HUES64 (cell line): ENCODE data around the gene B9D1.

Experiments
- H3K27ac ChIP-seq: 2 replicates; pipeline ENCODE4 v1.7.0; 2013; ENCODE audit warnings: low read depth, low read length, inconsistent platforms
- H3K27me3 ChIP-seq: 2 replicates; pipeline ENCODE4 v1.6.1; 2013; ENCODE audit warnings: mild to moderate bottlenecking, low read length; ENCODE audit not compliant: insufficient read depth
- H3K36me3 ChIP-seq: 2 replicates; pipeline ENCODE4 v1.6.1; 2013; ENCODE audit warnings: mild to moderate bottlenecking, low read length; ENCODE audit not compliant: insufficient read depth
- H3K4me1 ChIP-seq: 2 replicates; pipeline ENCODE4 v1.6.1; 2013; ENCODE audit warnings: mild to moderate bottlenecking, low read length, moderate library complexity; ENCODE audit not compliant: insufficient read depth
- H3K4me3 ChIP-seq: 2 replicates; pipeline ENCODE4 v1.5.1; 2013; ENCODE audit warnings: mild to moderate bottlenecking, low read length, moderate library complexity
- H3K9ac ChIP-seq: 2 replicates; pipeline ENCODE4 v1.6.1; 2013; ENCODE audit warnings: mild to moderate bottlenecking, low read depth, low read length
- H3K9me3 ChIP-seq: 2 replicates; pipeline ENCODE4 v1.6.1; 2013; ENCODE audit warnings: low read depth, low read length; ENCODE audit not compliant: insufficient read depth
- WGBS: fragments of 150-250, 120-280 bp; methylation state at CpG from one replicate; pipeline ENCODE4 v1.1.7; 2013; ENCODE audit warnings: missing lambda C conversion rate; 5-methylcytosine and 5-hydroxymethylcytosine counted together

B9D1 gene

DNA sequence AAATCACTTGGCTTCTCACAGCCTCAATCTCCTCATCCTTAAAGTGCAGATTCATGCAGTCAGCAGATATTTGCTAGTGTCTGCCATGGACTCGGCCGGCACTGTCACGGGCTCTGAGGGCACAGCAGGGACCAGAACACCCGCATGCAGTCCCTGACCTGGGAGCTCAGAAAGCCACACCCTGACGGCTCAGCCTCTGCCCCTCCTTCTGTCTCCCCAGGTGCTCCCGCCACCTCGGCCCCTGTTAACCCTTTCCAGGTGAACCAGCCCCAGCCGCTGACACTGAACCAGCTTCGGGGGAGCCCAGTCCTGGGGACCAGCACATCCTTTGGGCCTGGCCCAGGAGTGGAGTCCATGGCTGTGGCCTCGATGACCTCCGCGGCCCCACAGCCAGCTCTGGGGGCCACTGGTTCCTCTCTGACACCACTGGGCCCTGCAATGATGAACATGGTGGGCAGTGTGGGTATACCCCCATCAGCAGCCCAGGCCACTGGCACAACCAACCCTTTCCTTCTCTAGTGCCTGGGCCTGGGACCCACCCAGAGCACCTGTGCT is 28.7 kb downstream of the B9D1 start:
- peaks cover 16% of the 10 kb centered on the region for H3K36me3 ChIP-seq
- H3K27me3 ChIP-seq: no peaks in the 10 kb centered on the region
- 77% methylated on average over 12 of the region's 12 CpGs for WGBS
- no peak overlapping the region for H3K4me3 ChIP-seq
- H3K4me1 ChIP-seq: peaks cover 7% of the 10 kb centered on the region
- no peaks in the 10 kb centered on the region for H3K9me3 ChIP-seq
- no peak overlapping the region for H3K9ac ChIP-seq
- H3K27ac ChIP-seq: no peak overlapping the region

DNA sequence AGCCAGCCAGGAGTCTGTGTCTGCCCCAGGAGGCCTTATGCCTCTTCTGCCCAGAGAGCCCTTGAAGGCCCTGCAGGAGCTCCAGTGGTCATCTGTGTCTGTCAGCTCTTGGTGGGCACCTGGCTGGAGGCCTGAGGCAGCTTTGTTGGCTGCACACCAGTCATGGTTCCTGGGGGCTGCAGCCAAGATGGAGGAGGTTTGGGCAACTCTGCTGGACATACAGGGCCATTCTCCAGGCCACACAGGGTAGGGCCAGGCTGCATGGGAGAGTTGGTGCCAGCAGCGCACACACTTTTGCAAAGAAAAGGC is 29.4 kb downstream of the B9D1 start:
- H3K9ac ChIP-seq: no peak overlapping the region
- H3K27ac ChIP-seq: no peak overlapping the region
- WGBS: 94% methylated on average over 1 of the region's 1 CpG
- no peak overlapping the region for H3K4me3 ChIP-seq
- H3K9me3 ChIP-seq: no peaks in the 10 kb centered on the region
- H3K4me1 ChIP-seq: no peaks in the 10 kb centered on the region; the same call in 1 of the 2 replicates
- H3K36me3 ChIP-seq: peaks cover 16% of the 10 kb centered on the region
- H3K27me3 ChIP-seq: no peaks in the 10 kb centered on the region

DNA sequence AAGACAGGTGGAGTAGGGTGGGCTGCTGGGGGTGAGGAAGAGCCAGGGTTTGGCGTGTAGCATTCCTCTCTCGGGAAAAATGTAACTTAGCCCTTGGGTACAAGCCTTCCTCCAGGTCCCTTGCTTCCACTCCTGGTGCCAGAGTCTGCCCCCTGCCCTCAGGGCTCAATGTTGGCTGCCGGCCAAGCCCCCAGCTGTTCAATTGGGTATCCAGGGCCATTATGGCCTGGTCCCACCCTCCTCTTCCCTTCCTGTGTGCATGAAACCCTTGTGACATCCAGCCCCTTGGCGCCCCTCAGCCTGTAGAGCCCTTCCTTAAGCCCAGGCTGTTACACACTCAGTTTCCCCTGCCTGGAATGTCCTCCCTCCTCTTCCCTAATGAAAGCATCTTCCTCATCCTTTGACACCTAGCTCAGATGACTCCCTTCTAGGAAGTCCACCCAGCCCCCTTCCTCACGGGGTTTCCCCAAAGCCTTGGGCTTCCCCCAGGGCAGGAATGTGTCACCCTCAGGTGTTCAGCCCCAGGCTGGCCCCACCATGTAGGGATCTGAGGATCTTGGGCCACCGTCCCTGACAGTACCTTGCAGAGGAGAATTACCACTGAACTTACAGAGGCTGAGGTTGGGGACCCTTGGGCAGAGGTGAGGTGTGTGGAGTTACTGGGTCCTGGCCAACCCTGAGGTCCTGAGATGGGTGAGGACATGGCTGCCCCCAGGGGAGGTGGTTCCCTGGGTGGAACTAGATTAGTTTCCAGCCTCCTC is 30.0 kb downstream of the B9D1 start:
- no peaks in the 10 kb centered on the region; the same call in 1 of the 2 replicates for H3K4me1 ChIP-seq
- H3K9ac ChIP-seq: no peak overlapping the region
- H3K27ac ChIP-seq: no peak overlapping the region
- H3K9me3 ChIP-seq: no peaks in the 10 kb centered on the region
- no peak overlapping the region for H3K4me3 ChIP-seq
- WGBS: 90% methylated on average over 6 of the region's 6 CpGs
- H3K27me3 ChIP-seq: no peaks in the 10 kb centered on the region
- peaks cover 16% of the 10 kb centered on the region for H3K36me3 ChIP-seq

DNA sequence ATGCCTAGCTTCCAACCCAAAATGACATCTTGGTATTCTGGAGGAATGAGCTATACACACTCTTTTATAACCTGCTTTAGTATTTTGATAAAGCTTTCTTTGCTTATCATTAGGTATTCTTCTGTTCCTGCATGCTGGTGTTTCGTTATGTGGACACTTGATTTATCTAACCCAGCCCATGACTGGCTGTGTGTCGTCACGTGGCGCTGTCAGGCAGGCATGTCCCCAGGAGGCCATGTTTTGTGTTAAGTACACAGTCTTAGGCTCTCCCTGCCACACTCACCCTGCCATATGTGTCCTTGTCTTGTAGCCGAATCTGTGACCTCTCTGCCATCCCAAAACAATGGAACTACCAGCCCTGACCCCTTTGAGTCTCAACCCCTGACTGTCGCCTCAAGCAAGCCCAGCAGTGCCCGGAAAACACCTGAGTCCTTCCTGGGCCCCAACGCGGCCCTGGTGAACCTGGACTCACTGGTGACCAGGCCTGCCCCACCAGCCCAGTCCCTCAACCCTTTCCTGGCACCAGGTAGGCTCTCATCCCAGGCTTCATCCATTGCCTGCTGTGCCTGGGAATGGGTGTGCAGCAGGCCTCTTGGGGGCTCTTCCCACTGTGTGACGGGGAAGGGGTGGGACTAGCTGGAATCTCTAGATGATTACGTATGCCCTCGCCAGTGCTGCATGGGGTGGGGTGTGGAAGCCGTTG is 30.8 kb downstream of the B9D1 start:
- H3K27me3 ChIP-seq: no peaks in the 10 kb centered on the region
- H3K36me3 ChIP-seq: peaks cover 16% of the 10 kb centered on the region
- H3K4me3 ChIP-seq: no peak overlapping the region
- H3K9ac ChIP-seq: no peak overlapping the region
- H3K9me3 ChIP-seq: no peaks in the 10 kb centered on the region
- WGBS: 94% methylated on average over 13 of the region's 13 CpGs
- H3K27ac ChIP-seq: no peak overlapping the region
- no peaks in the 10 kb centered on the region for H3K4me1 ChIP-seq

GRCh38 chr17:19331134-19331533 is 31.4 kb downstream of the B9D1 start:
- no peak overlapping the region for H3K27ac ChIP-seq
- no peak overlapping the region for H3K4me3 ChIP-seq
- no peaks in the 10 kb centered on the region for H3K27me3 ChIP-seq
- H3K36me3 ChIP-seq: peaks cover 16% of the 10 kb centered on the region
- no peaks in the 10 kb centered on the region for H3K9me3 ChIP-seq
- no peaks in the 10 kb centered on the region for H3K4me1 ChIP-seq
- 84% methylated on average over 4 of the region's 4 CpGs for WGBS
- no peak overlapping the region for H3K9ac ChIP-seq

DNA sequence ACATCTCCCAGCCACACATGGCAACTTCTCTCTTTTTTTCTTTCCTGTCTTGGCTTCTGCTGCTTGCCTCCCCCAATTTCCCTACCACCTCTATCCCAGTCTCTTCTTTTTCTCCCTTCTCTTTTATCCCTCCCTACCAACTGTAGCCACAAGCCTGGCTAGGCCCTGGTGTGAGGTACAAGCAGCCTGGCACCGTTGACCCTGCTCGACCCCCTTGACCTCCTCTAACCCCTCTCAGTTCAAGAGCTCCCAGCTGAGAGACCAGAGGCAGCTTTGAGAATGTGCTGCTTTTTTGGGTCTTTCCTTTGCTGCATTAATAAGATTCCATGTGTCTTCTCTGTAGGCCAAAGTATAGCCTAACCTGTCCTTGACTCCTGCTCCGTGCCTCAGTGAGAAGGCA is 32.3 kb downstream of the B9D1 start:
- Histone ChIP-seq H3K4me3 (no peak overlapping the region), H3K4me1 (no peaks in the 10 kb centered on the region), H3K27ac (no peak overlapping the region), H3K9me3 (peaks cover 7% of the 10 kb centered on the region; the same call in 1 of the 2 replicates), H3K36me3 (peaks cover 16% of the 10 kb centered on the region), H3K9ac (no peak overlapping the region), H3K27me3 (no peaks in the 10 kb centered on the region)
- WGBS: 84% methylated on average over 3 of the region's 3 CpGs

DNA sequence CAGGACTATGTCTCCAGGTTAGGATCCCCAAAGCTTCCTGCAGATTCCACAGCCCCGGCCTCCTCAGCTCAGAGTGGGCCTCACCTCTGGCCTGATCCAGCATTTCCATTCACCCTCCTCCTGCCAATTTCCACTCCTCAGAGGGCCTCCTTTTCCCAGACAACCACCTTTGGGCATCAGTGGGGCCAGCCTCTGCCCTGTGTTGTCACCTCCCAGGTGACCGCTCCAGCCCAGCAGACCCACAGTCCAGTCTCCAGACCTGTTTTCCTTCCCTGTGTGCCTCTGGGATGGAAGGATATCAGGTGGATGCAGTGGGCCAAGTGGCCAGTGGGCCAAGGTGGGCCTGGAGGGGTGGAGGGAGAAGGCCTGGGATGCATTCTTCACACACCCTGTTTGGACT is 32.7 kb downstream of the B9D1 start:
- H3K27ac ChIP-seq: no peak overlapping the region
- no peak overlapping the region for H3K4me3 ChIP-seq
- H3K36me3 ChIP-seq: peaks cover 20% of the 10 kb centered on the region
- H3K4me1 ChIP-seq: no peaks in the 10 kb centered on the region
- H3K9ac ChIP-seq: no peak overlapping the region
- WGBS: 95% methylated on average over 2 of the region's 2 CpGs
- peaks cover 12% of the 10 kb centered on the region; the same call in 1 of the 2 replicates for H3K9me3 ChIP-seq
- H3K27me3 ChIP-seq: no peaks in the 10 kb centered on the region

DNA sequence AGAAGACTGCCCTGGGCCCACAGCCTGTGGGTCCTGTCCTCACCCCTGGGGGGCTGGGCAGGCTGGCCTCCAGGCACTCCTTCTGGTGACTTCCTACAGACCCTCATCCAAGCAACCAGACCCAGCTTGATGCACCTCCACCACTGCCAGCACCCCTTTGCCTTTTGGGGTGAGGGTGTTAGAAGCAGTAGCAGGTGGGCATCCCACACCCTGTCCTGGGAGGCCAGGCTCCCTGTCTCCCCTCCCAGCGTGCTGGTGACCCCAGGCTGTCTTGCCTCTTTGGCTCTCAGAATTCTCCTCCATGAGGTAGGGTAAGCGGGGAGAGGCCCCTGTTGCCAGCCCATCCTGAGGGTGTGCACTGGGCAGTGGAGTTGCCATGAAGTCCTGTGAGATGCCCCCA is 33.4 kb downstream of the B9D1 start:
- H3K4me3 ChIP-seq: no peak overlapping the region
- no peak overlapping the region for H3K27ac ChIP-seq
- no peaks in the 10 kb centered on the region for H3K4me1 ChIP-seq
- no peak overlapping the region for H3K9ac ChIP-seq
- H3K36me3 ChIP-seq: peaks cover 23% of the 10 kb centered on the region
- WGBS: 91% methylated on average over 2 of the region's 2 CpGs
- H3K27me3 ChIP-seq: no peaks in the 10 kb centered on the region
- peaks cover 14% of the 10 kb centered on the region; the same call in 1 of the 2 replicates for H3K9me3 ChIP-seq

DNA sequence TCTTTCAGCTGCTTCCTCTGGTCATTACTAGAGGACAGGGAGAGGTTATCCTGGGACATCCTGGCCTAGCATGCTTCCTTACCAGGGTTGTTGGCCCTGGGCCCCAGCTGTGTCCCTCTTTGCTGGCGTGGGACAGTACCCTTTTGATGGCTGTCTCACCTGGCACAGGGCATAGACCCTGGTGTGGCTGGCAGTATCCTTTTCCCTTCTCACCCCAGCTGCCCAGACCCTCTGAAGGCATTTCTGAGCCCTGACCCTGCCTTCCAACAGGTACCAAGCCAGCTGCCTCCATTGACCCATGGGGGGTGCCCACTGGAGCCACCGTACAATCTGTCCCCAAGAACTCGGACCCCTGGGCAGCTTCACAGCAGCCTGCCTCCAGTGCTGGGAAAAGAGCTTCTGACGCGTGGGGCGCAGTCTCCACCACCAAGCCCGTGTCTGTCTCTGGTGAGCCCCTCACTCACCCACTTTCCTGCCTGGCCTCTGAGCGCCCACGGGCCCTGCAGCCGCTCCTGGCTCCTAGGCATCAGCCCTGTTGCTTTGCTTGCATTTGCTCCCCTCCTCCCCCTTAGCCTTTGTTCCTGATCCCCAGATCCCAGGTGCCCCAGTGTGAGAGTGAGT is 34.0 kb downstream of the B9D1 start:
- Histone ChIP-seq H3K27ac (no peak overlapping the region), H3K4me3 (no peak overlapping the region), H3K4me1 (no peaks in the 10 kb centered on the region), H3K9ac (no peak overlapping the region), H3K36me3 (peaks cover 25% of the 10 kb centered on the region), H3K27me3 (no peaks in the 10 kb centered on the region), H3K9me3 (peaks cover 14% of the 10 kb centered on the region; the same call in 1 of the 2 replicates)
- WGBS: 95% methylated on average over 10 of the region's 10 CpGs

DNA sequence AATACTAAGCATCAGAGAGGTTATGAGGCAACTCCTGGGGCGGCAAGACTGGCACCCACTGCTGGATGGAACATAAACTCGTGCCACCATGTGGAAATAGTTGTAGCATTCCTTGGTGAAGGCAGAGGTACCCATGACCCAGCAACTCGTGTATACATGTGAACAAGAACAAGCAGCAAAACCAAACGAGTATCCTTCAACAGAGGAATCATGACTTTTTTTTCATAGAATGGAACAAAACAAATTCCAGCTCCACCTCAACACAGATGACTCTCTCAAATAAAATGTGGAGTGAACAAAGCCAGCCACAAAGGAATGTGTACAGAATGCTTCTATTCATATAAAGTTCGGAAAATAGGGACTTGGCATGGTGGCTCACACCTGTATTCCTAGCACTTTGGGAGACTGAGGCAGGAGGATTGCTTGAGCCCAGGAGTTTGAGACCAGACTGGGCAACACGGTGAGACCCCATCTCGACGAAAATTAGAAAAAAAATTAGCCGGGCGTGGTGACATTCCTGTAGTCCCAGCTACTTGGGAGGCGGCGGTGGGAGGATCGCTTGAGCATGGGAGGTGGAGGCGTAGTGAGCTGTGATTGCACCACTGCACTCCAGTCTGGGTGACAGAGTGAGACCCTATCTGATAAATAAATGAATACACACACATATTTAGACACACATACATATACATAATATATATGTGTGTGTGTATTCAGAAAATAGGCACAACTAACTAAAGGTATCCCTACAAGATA is 35.3 kb downstream of the B9D1 start:
- no peak overlapping the region for H3K9ac ChIP-seq

More for the DNA sequence above, 35.3 kb downstream of the B9D1 start:
- WGBS: 95% methylated on average over 14 of the region's 14 CpGs
- Histone ChIP-seq H3K4me3 (no peak overlapping the region), H3K27me3 (no peaks in the 10 kb centered on the region), H3K4me1 (no peaks in the 10 kb centered on the region), H3K36me3 (peaks cover 29% of the 10 kb centered on the region), H3K27ac (no peak overlapping the region), H3K9me3 (peaks cover 14% of the 10 kb centered on the region; the same call in 1 of the 2 replicates)
